GM23338 (cell line): ENCODE results near the gene LUZP2. TPM values are rescaled to one million over a fixed set of nuclear protein-coding genes. Genes with fewer than 3 reads are reported as not detected.

Experiments used
- ATAC-seq: fragments of 200-7000 bp; cut with Tn5 transposase; 3 replicates; pipeline ENCODE4 v1.9.1; 2020
- DNase-seq: peaks from one replicate; pipeline ENCODE4 v3.0.0-alpha.2; 2015; ENCODE audit warnings: low spot score
- H2AFZ ChIP-seq: fragments of 200-600 bp; sonication (generic); 2 replicates; pipeline ENCODE4 v1.8.0; 2016; ENCODE audit warnings: antibody characterized with exemption, mild to moderate bottlenecking, moderate library complexity
- H3F3A ChIP-seq: fragments of 200-600 bp; sonication (generic); replicated peaks from 2 replicates; pipeline ENCODE4 v1.8.0; 2017; ENCODE audit warnings: antibody characterized with exemption, mixed run types, low read depth
- H3K27ac ChIP-seq: fragments of 200-600 bp; sonication (generic); 2 replicates; pipeline ENCODE4 v1.6.1; 2016; ENCODE audit warnings: low read depth
- H3K27me3 ChIP-seq: fragments of 200-600 bp; sonication (generic); 2 replicates; pipeline ENCODE4 v1.8.0; 2016; ENCODE audit warnings: mild to moderate bottlenecking, mixed run types, moderate library complexity; ENCODE audit not compliant: insufficient read depth
- H3K36me3 ChIP-seq: fragments of 200-600 bp; sonication (generic); 2 replicates; pipeline ENCODE4 v1.8.0; 2016; ENCODE audit warnings: mild to moderate bottlenecking; ENCODE audit not compliant: insufficient read depth
- H3K4me1 ChIP-seq: fragments of 200-600 bp; sonication (generic); 2 replicates; pipeline ENCODE4 v1.8.0; 2016; ENCODE audit warnings: mild to moderate bottlenecking, moderate library complexity; ENCODE audit not compliant: insufficient read depth
- H3K4me2 ChIP-seq: fragments of 200-600 bp; sonication (generic); 2 replicates; pipeline ENCODE4 v1.7.1; 2017; ENCODE audit warnings: mixed run types
- H3K4me3 ChIP-seq: fragments of 200-600 bp; sonication (generic); 2 replicates; pipeline ENCODE4 v1.6.1; 2016; ENCODE audit warnings: mixed run types
- H3K79me2 ChIP-seq: fragments of 200-600 bp; sonication (generic); replicated peaks from 2 replicates; pipeline ENCODE4 v1.8.0; 2017; ENCODE audit warnings: mild to moderate bottlenecking; ENCODE audit not compliant: insufficient read depth
- H3K9me2 ChIP-seq: fragments of 200-600 bp; sonication (generic); 2 replicates; pipeline ENCODE4 v1.8.0; 2017; ENCODE audit not compliant: insufficient read depth
- H4K20me1 ChIP-seq: fragments of 200-600 bp; sonication (generic); replicated peaks from 2 replicates; pipeline ENCODE4 v1.8.0; 2017; ENCODE audit warnings: mild to moderate bottlenecking; ENCODE audit not compliant: insufficient read depth
- H3K27ac Mint-ChIP-seq: 2 replicates; pipeline ENCODE4 v1.8.0; 2020; ENCODE audit warnings: inconsistent platforms, mild to moderate bottlenecking, moderate library complexity, mixed read lengths
- H3K27me3 Mint-ChIP-seq: 3 replicates; pipeline ENCODE4 v1.8.0; 2022; ENCODE audit warnings: low read depth, mild to moderate bottlenecking, moderate library complexity, mixed read lengths, inconsistent platforms; ENCODE audit not compliant: insufficient read depth, poor library complexity
- H3K36me3 Mint-ChIP-seq: 3 replicates; pipeline ENCODE4 v1.8.0; 2021; ENCODE audit warnings: low read depth, mild to moderate bottlenecking, inconsistent platforms, moderate library complexity, mixed read lengths
- H3K4me1 Mint-ChIP-seq: 3 replicates; pipeline ENCODE4 v1.8.0; 2020; ENCODE audit warnings: mild to moderate bottlenecking, inconsistent platforms, mixed read lengths
- H3K4me3 Mint-ChIP-seq: 3 replicates; pipeline ENCODE4 v1.8.0; 2021; ENCODE audit warnings: moderate library complexity, mild to moderate bottlenecking, inconsistent platforms, mixed read lengths
- H3K9me3 Mint-ChIP-seq: 3 replicates; pipeline ENCODE4 v1.8.0; 2020; ENCODE audit warnings: moderate library complexity, mild to moderate bottlenecking, inconsistent platforms, mixed read lengths
- CREB1 ChIP-seq: fragments of 250-450 bp; sonication (Bioruptor Pico); IDR thresholded peaks from 2 replicates; pipeline ENCODE4 v1.5.0; 2020; ENCODE audit warnings: low read depth, mild to moderate bottlenecking, moderate library complexity
- CTCF ChIP-seq, 2 experiments: fragments of 200-600 bp in 1 of 2; sonication (generic) in 1 of 2; conservative IDR thresholded peaks; 2 replicates each; pipeline versions ENCODE4 v1.5.1 to v1.6.1; 2016 to 2017; ENCODE audit warnings: antibody characterized with exemption in 2 of 2, low read depth in 2 of 2, mild to moderate bottlenecking in 2 of 2, moderate library complexity in 1 of 2
- EZH2 ChIP-seq: fragments of 200-600 bp; sonication (generic); IDR thresholded peaks from one replicate; pipeline ENCODE4 v1.8.0; 2017; ENCODE audit warnings: antibody characterized with exemption, mild to moderate bottlenecking, low read depth; ENCODE audit not compliant: unreplicated experiment
- JUNB ChIP-seq: IDR thresholded peaks from one replicate; pipeline ENCODE4 v1.6.1; 2016; ENCODE audit warnings: antibody characterized with exemption; ENCODE audit not compliant: unreplicated experiment
- ZNF114 ChIP-seq: fragments of 250-450 bp; sonication (Bioruptor Pico); IDR thresholded peaks from 2 replicates; pipeline ENCODE4 v1.5.0; 2020; ENCODE audit warnings: mild to moderate bottlenecking, moderate library complexity
- ZNF331 ChIP-seq: fragments of 250-450 bp; sonication (Bioruptor Pico); IDR thresholded peaks from 2 replicates; pipeline ENCODE4 v1.5.0; 2020; ENCODE audit warnings: low read depth, mild to moderate bottlenecking, moderate library complexity
- polyA plus RNA-seq: library from polyadenylated mRNA; unstranded; fragments of >200 nt; fragmentation: Nextera tagmentation; extraction: Ambion mirVana; gene quantifications from 2 replicates; pipeline ENCODE4 v1.2.1, GENCODE V29; 2016
- total RNA-seq: library from RNA; depleted of rRNA; stranded (reverse); fragments of >200 nt; shearing (Covaris generic); gene quantifications from 2 replicates; pipeline ENCODE4 v1.2.3, GENCODE V29; 2014
- TF ChIP-seq, protein P1 (sequence below): fragments of 250-450 bp; sonication (Bioruptor Pico); IDR thresholded peaks from 2 replicates; pipeline ENCODE4 v1.5.0; 2020; ENCODE audit warnings: mild to moderate bottlenecking, moderate library complexity

The LUZP2 gene
- total and polyA plus RNA-seq, 2 experiments from 2014 or later, result 2.0 to 9.2 TPM

- TF ChIP-seq, protein P1, sequence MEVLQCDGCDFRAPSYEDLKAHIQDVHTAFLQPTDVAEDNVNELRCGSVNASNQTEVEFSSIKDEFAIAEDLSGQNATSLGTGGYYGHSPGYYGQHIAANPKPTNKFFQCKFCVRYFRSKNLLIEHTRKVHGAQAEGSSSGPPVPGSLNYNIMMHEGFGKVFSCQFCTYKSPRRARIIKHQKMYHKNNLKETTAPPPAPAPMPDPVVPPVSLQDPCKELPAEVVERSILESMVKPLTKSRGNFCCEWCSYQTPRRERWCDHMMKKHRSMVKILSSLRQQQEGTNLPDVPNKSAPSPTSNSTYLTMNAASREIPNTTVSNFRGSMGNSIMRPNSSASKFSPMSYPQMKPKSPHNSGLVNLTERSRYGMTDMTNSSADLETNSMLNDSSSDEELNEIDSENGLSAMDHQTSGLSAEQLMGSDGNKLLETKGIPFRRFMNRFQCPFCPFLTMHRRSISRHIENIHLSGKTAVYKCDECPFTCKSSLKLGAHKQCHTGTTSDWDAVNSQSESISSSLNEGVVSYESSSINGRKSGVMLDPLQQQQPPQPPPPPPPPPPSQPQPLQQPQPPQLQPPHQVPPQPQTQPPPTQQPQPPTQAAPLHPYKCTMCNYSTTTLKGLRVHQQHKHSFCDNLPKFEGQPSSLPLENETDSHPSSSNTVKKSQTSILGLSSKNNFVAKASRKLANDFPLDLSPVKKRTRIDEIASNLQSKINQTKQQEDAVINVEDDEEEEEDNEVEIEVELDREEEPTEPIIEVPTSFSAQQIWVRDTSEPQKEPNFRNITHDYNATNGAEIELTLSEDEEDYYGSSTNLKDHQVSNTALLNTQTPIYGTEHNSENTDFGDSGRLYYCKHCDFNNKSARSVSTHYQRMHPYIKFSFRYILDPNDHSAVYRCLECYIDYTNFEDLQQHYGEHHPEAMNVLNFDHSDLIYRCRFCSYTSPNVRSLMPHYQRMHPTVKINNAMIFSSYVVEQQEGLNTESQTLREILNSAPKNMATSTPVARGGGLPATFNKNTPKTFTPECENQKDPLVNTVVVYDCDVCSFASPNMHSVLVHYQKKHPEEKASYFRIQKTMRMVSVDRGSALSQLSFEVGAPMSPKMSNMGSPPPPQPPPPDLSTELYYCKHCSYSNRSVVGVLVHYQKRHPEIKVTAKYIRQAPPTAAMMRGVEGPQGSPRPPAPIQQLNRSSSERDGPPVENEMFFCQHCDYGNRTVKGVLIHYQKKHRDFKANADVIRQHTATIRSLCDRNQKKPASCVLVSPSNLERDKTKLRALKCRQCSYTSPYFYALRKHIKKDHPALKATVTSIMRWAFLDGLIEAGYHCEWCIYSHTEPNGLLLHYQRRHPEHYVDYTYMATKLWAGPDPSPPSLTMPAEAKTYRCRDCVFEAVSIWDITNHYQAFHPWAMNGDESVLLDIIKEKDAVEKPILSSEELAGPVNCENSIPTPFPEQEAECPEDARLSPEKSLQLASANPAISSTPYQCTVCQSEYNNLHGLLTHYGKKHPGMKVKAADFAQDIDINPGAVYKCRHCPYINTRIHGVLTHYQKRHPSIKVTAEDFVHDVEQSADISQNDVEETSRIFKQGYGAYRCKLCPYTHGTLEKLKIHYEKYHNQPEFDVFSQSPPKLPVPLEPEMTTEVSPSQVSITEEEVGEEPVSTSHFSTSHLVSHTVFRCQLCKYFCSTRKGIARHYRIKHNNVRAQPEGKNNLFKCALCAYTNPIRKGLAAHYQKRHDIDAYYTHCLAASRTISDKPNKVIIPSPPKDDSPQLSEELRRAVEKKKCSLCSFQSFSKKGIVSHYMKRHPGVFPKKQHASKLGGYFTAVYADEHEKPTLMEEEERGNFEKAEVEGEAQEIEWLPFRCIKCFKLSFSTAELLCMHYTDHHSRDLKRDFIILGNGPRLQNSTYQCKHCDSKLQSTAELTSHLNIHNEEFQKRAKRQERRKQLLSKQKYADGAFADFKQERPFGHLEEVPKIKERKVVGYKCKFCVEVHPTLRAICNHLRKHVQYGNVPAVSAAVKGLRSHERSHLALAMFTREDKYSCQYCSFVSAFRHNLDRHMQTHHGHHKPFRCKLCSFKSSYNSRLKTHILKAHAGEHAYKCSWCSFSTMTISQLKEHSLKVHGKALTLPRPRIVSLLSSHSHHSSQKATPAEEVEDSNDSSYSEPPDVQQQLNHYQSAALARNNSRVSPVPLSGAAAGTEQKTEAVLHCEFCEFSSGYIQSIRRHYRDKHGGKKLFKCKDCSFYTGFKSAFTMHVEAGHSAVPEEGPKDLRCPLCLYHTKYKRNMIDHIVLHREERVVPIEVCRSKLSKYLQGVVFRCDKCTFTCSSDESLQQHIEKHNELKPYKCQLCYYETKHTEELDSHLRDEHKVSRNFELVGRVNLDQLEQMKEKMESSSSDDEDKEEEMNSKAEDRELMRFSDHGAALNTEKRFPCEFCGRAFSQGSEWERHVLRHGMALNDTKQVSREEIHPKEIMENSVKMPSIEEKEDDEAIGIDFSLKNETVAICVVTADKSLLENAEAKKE (CRISPR knock-in tag), result no peak
- TF ChIP-seq JUNB (no peak), ZNF114 (CRISPR knock-in tag) (no peak), CTCF (conservative IDR thresholded peaks at IDR 0.05; ENCODE audit: low read depth in 2 of 2) (no peak), CREB1 (CRISPR knock-in tag) (no peak), ZNF331 (CRISPR knock-in tag) (no peak)
Observed at GRCh38 chr11:24489477-24489876, 7.4 kb upstream of the LUZP2 start (continued).

- Mint-ChIP-seq H3K4me1 (peaks cover 9% of the 10 kb centered on the region), H3K27me3 (peaks cover 7% of the 10 kb centered on the region), H3K9me3 (no peaks in the 10 kb centered on the region), H3K4me3 (peak overlapping the region; percentile 82), H3K27ac (no peak overlapping the region), H3K36me3 (no peaks in the 10 kb centered on the region)
- Histone ChIP-seq H3K4me1 (peaks cover 13% of the 10 kb centered on the region; the same call in 1 of the 2 replicates), H3K4me3 (peak overlapping the region; percentile 76), H3K27ac (no peak overlapping the region), H2AFZ (peak overlapping the region; percentile 100), H3K4me2 (peak overlapping the region; percentile 89), H3K9me2 (no peaks in the 10 kb centered on the region), H3F3A (0 out of 2 replicates have a peak, but pooled peaks cover 6% of the 10 kb centered on the region), H3K36me3 (no peaks in the 10 kb centered on the region), H3K27me3 (peaks cover 43% of the 10 kb centered on the region), H3K79me2 (no peaks in the 10 kb centered on the region), H4K20me1 (no peaks in the 10 kb centered on the region)
- ATAC-seq, result no peak
- no peak for TF ChIP-seq ZNF331 (CRISPR knock-in tag)
- TF ChIP-seq EZH2, result peak; percentile 43
- peak; percentile 13 for DNase-seq
Observed at GRCh38 chr11:24496386-24496735, 492 bp upstream of the LUZP2 start.
